HepG2 (cell line): ENCODE results near the gene HSPA14.

Experiments
- ELF1 ChIP-seq: sonication (generic); formaldehyde crosslinking; IDR thresholded peaks from 2 replicates; pipeline ENCODE4 v1.4.0; 2020; ENCODE audit warnings: missing genetic modification reagents
- FOXK2 ChIP-seq: fragments of 450-650 bp; IDR thresholded peaks from 2 replicates; pipeline ENCODE4 v1.6.1; 2016
- HOXA5 ChIP-seq: sonication (generic); formaldehyde crosslinking; IDR thresholded peaks from 2 replicates; pipeline ENCODE4 v1.4.0; 2020; ENCODE audit warnings: missing genetic modification reagents
- MLLT10 ChIP-seq: sonication (generic); formaldehyde crosslinking; IDR thresholded peaks from 2 replicates; pipeline ENCODE4 v1.4.0; 2020; ENCODE audit warnings: missing genetic modification reagents
- POLR2A ChIP-seq, 2 experiments: IDR thresholded peaks; 2 replicates each; pipeline ENCODE4 v1.6.1; 2011; ENCODE audit warnings: low read depth in 2 of 2, low read length in 2 of 2, mild to moderate bottlenecking in 1 of 2, moderate library complexity in 1 of 2; ENCODE audit not compliant: insufficient read depth in 1 of 2
- POLR2AphosphoS2 ChIP-seq: IDR thresholded peaks from 2 replicates; pipeline ENCODE4 v1.6.1; 2011; ENCODE audit warnings: low read depth, low read length, improper control_type of control experiment
- ZNF709 ChIP-seq: sonication (generic); formaldehyde crosslinking; IDR thresholded peaks from 2 replicates; pipeline ENCODE4 v1.5.0; 2020; ENCODE audit warnings: mild to moderate bottlenecking, missing genetic modification reagents
- TF ChIP-seq, protein P1 (sequence below): sonication (generic); formaldehyde crosslinking; IDR thresholded peaks from 2 replicates; pipeline ENCODE4 v1.4.0; 2020; ENCODE audit warnings: low read depth, mild to moderate bottlenecking, missing genetic modification reagents

GRCh38 chr10:14833106-14833505, 5.0 kb upstream of the HSPA14 start:
- no peak for TF ChIP-seq POLR2A (IDR thresholded peaks at IDR 0.05; ENCODE audit: insufficient read depth in 1 of 2, low read depth in 2 of 2, low read length in 2 of 2)
- no peak for TF ChIP-seq ZNF709 (CRISPR knock-in tag)
- no peak for TF ChIP-seq POLR2AphosphoS2
- TF ChIP-seq FOXK2: no peak
- TF ChIP-seq, protein P1, sequence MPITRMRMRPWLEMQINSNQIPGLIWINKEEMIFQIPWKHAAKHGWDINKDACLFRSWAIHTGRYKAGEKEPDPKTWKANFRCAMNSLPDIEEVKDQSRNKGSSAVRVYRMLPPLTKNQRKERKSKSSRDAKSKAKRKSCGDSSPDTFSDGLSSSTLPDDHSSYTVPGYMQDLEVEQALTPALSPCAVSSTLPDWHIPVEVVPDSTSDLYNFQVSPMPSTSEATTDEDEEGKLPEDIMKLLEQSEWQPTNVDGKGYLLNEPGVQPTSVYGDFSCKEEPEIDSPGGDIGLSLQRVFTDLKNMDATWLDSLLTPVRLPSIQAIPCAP (CRISPR knock-in tag): no peak
- no peak for TF ChIP-seq MLLT10 (CRISPR knock-in tag)
- TF ChIP-seq ELF1: no peak
- no peak for TF ChIP-seq HOXA5 (CRISPR knock-in tag)
